H9 (cell line): ENCODE results near the gene PCDHGC5. TPM values are rescaled to one million over a fixed set of nuclear protein-coding genes. Genes with fewer than 3 reads are reported as not detected.
A peak's percentile ranks its signal among the peaks of the same experiment; 100 is the strongest.

Experiments
- DNase-seq: peaks from one replicate; pipeline ENCODE4 v3.0.0-alpha.2; 2017
- H2AFZ ChIP-seq: one replicate; pipeline ENCODE4 v1.6.1; 2013; ENCODE audit warnings: mild to moderate bottlenecking, low read length, control low read depth, moderate library complexity
- H2AK5ac ChIP-seq: 2 replicates; pipeline ENCODE4 v1.6.1; 2013; ENCODE audit warnings: low read length, control low read depth, mixed read lengths; ENCODE audit not compliant: insufficient read length
- H2BK120ac ChIP-seq: one replicate; pipeline ENCODE4 v1.6.1; 2013; ENCODE audit warnings: low read depth, mild to moderate bottlenecking, low read length, control low read depth, inconsistent platforms; ENCODE audit not compliant: poor library complexity, severe bottlenecking
- H2BK12ac ChIP-seq: 2 replicates; pipeline ENCODE4 v1.6.1; 2013; ENCODE audit warnings: low read length, control low read depth, mixed read lengths, low read depth; ENCODE audit not compliant: insufficient read length
- H2BK15ac ChIP-seq: 2 replicates; pipeline ENCODE4 v1.6.1; 2013; ENCODE audit warnings: low read depth, low read length, control low read depth
- H2BK20ac ChIP-seq: one replicate; pipeline ENCODE4 v1.6.1; 2013; ENCODE audit warnings: low read depth, mild to moderate bottlenecking, low read length, control low read depth, inconsistent platforms; ENCODE audit not compliant: poor library complexity, severe bottlenecking
- H2BK5ac ChIP-seq: 2 replicates; pipeline ENCODE4 v1.6.1; 2013; ENCODE audit warnings: low read length, control low read depth, mixed read lengths; ENCODE audit not compliant: insufficient read length
- H3K14ac ChIP-seq: 2 replicates; pipeline ENCODE4 v1.6.1; 2013; ENCODE audit warnings: low read length, control low read depth; ENCODE audit not compliant: insufficient read depth
- H3K18ac ChIP-seq: 2 replicates; pipeline ENCODE4 v1.6.1; 2013; ENCODE audit warnings: low read depth, mild to moderate bottlenecking, mixed read lengths, low read length, control low read depth; ENCODE audit not compliant: insufficient read length
- H3K23ac ChIP-seq: 2 replicates; pipeline ENCODE4 v1.6.1; 2013; ENCODE audit warnings: low read length, control low read depth, mixed read lengths, low read depth; ENCODE audit not compliant: insufficient read length
- H3K23me2 ChIP-seq: 2 replicates; pipeline ENCODE4 v1.6.1; 2013; ENCODE audit warnings: low read depth, mild to moderate bottlenecking, mixed read lengths, low read length, control low read depth; ENCODE audit not compliant: insufficient read length, poor library complexity, severe bottlenecking
- H3K27ac ChIP-seq: 2 replicates; pipeline ENCODE4 v1.5.1; 2013; ENCODE audit warnings: low read length, control low read depth, mixed read lengths, low read depth; ENCODE audit not compliant: insufficient read length
- H3K27me3 ChIP-seq: 2 replicates; pipeline ENCODE4 v1.6.1; 2013; ENCODE audit warnings: low read length, control low read depth, inconsistent platforms; ENCODE audit not compliant: insufficient read depth
- H3K4ac ChIP-seq: 2 replicates; pipeline ENCODE4 v1.6.1; 2013; ENCODE audit warnings: low read depth, mild to moderate bottlenecking, control low read depth, inconsistent platforms, low read length, moderate library complexity
- H3K4me1 ChIP-seq: 2 replicates; pipeline ENCODE4 v1.6.1; 2013; ENCODE audit warnings: low read length, control low read depth, inconsistent platforms; ENCODE audit not compliant: insufficient read depth
- H3K4me2 ChIP-seq: 2 replicates; pipeline ENCODE4 v1.6.1; 2013; ENCODE audit warnings: low read length, control low read depth, mixed read lengths; ENCODE audit not compliant: insufficient read length, insufficient read depth
- H3K56ac ChIP-seq: 2 replicates; pipeline ENCODE4 v1.6.1; 2013; ENCODE audit warnings: low read depth, mild to moderate bottlenecking, mixed read lengths, low read length, control low read depth; ENCODE audit not compliant: insufficient read length
- H3K79me1 ChIP-seq: 2 replicates; pipeline ENCODE4 v1.6.1; 2013; ENCODE audit warnings: low read depth, mild to moderate bottlenecking, moderate library complexity, low read length, control low read depth, inconsistent platforms; ENCODE audit not compliant: insufficient read depth, poor library complexity, severe bottlenecking
- H3K79me2 ChIP-seq: 2 replicates; pipeline ENCODE4 v1.6.1; 2013; ENCODE audit warnings: low read length, control low read depth, inconsistent platforms; ENCODE audit not compliant: insufficient read depth
- H3K9ac ChIP-seq: 2 replicates; pipeline ENCODE4 v1.6.1; 2013; ENCODE audit warnings: low read length, control low read depth, mixed read lengths; ENCODE audit not compliant: insufficient read length; ENCODE audit errors: extremely low read depth
- H3K9me3 ChIP-seq: one replicate; pipeline ENCODE4 v1.6.1; 2013; ENCODE audit warnings: low read depth, low read length, inconsistent platforms; ENCODE audit not compliant: control insufficient read depth
- H3T11ph ChIP-seq: one replicate; pipeline ENCODE4 v1.6.1; 2013; ENCODE audit warnings: mild to moderate bottlenecking, low read length, control low read depth, inconsistent platforms
- H4K20me1 ChIP-seq: one replicate; pipeline ENCODE4 v1.6.1; 2013; ENCODE audit not compliant: control insufficient read depth, insufficient read length, insufficient read depth
- H4K5ac ChIP-seq: 2 replicates; pipeline ENCODE4 v1.6.1; 2013; ENCODE audit warnings: low read depth, mild to moderate bottlenecking, mixed read lengths, low read length, control low read depth; ENCODE audit not compliant: insufficient read length
- H4K8ac ChIP-seq: replicated peaks from 2 replicates; pipeline ENCODE4 v1.6.1; 2013; ENCODE audit warnings: low read length, control low read depth, mixed read lengths, low read depth; ENCODE audit not compliant: insufficient read length
- H4K91ac ChIP-seq: 2 replicates; pipeline ENCODE4 v1.6.1; 2013; ENCODE audit warnings: low read depth, mild to moderate bottlenecking, moderate library complexity, mixed read lengths, low read length, control low read depth; ENCODE audit not compliant: insufficient read length
- H3K27ac Mint-ChIP-seq, 3 experiments: 2 replicates in 2 of 3; 3 replicates in 1 of 3; pipeline ENCODE4 v1.8.0; 2020 to 2021; ENCODE audit warnings: mixed read lengths in 3 of 3, mild to moderate bottlenecking in 1 of 3, moderate library complexity in 1 of 3
- H3K27me3 Mint-ChIP-seq: 2 replicates; pipeline ENCODE4 v1.8.0; 2021; ENCODE audit warnings: low read depth, mild to moderate bottlenecking, moderate library complexity, mixed read lengths
- H3K36me3 Mint-ChIP-seq, 3 experiments: 2 replicates in 2 of 3; 3 replicates in 1 of 3; pipeline ENCODE4 v1.8.0; 2020 to 2021; ENCODE audit warnings: low read depth in 3 of 3, mixed read lengths in 3 of 3; ENCODE audit not compliant: insufficient read depth in 1 of 3
- H3K4me1 Mint-ChIP-seq, 2 experiments: 2 replicates each; pipeline ENCODE4 v1.8.0; 2020; ENCODE audit warnings: mixed read lengths in 2 of 2
- H3K4me3 Mint-ChIP-seq, 2 experiments: 2 replicates in 1 of 2; 3 replicates in 1 of 2; pipeline ENCODE4 v1.8.0; 2020 to 2021; ENCODE audit warnings: mild to moderate bottlenecking in 2 of 2, mixed read lengths in 2 of 2, moderate library complexity in 1 of 2
- H3K9me3 Mint-ChIP-seq, 2 experiments: 2 replicates in 1 of 2; 3 replicates in 1 of 2; pipeline ENCODE4 v1.8.0; 2020; ENCODE audit warnings: mild to moderate bottlenecking in 2 of 2, mixed read lengths in 2 of 2, moderate library complexity in 1 of 2
- CTCF ChIP-seq: fragments of 200-600 bp; sonication (generic); conservative IDR thresholded peaks from 3 replicates; pipeline ENCODE4 v1.8.0; 2021; ENCODE audit warnings: antibody characterized with exemption, mild to moderate bottlenecking
- WGBS: extraction: QIAGEN DNeasy Blood & Tissue Kit; methylation state at CpG from one replicate; pipeline ENCODE4 v1.1.7; 2013; ENCODE audit warnings: missing lambda C conversion rate, low lambda C conversion rate, mixed read lengths; ENCODE audit not compliant: insufficient read length; ENCODE audit errors: extremely low coverage; 5-methylcytosine and 5-hydroxymethylcytosine counted together
- total RNA-seq: library from RNA; stranded (reverse); gene quantifications from 2 replicates; pipeline ENCODE4 v1.2.1, GENCODE V29; 2021

Gene PCDHGC5
- total RNA-seq, 1 experiment from 2014 or later: 0.66 TPM

- H3K27ac ChIP-seq: no peak overlapping the region
- H3K56ac ChIP-seq: no peak overlapping the region
- no peak overlapping the region for H3K23ac ChIP-seq
- no peak overlapping the region for H3K9ac ChIP-seq
- H2BK120ac ChIP-seq: no peak overlapping the region
- no peak overlapping the region for H3K27ac Mint-ChIP-seq
- H2BK20ac ChIP-seq: no peak overlapping the region
- H2AFZ ChIP-seq: no peak overlapping the region
- no peaks in the 10 kb centered on the region for H3K79me2 ChIP-seq
- no peaks in the 10 kb centered on the region for H3K79me1 ChIP-seq
- H2BK12ac ChIP-seq: no peak overlapping the region
- no peak overlapping the region for H2BK15ac ChIP-seq
- peaks cover 19% of the 10 kb centered on the region for H3K4me1 ChIP-seq
- no peak overlapping the region for H4K91ac ChIP-seq
- no peak overlapping the region for H3K4me2 ChIP-seq
- peak; percentile 62 for DNase-seq
- no peaks in the 10 kb centered on the region for H3K9me3 ChIP-seq
- H4K5ac ChIP-seq: no peak overlapping the region
- no peak overlapping the region for H2AK5ac ChIP-seq
- H3K4me1 Mint-ChIP-seq: peaks cover 39% of the 10 kb centered on the region in 2 experiments
- H3K27me3 ChIP-seq: peaks cover 4% of the 10 kb centered on the region; the same call in 1 of the 2 replicates
- no peak for TF ChIP-seq CTCF
- H3K18ac ChIP-seq: peak overlapping the region; percentile 33
- no peak overlapping the region for H3K4me3 Mint-ChIP-seq
- peaks cover 10 to 12% (median 12%) of the 10 kb centered on the region in 3 experiments; a peak in 5 of 7 replicates for H3K36me3 Mint-ChIP-seq
- peaks cover 2% of the 10 kb centered on the region; the same call in 1 of the 2 replicates for H3K27me3 Mint-ChIP-seq
- H3T11ph ChIP-seq: no peak overlapping the region
- peak overlapping the region; percentile 63 for H3K14ac ChIP-seq
- H3K9me3 Mint-ChIP-seq: no peaks in the 10 kb centered on the region
- no peaks in the 10 kb centered on the region for H4K20me1 ChIP-seq
- WGBS: no CpG with 5 or more reads among the region's 68 CpGs
- no peak overlapping the region for H3K4ac ChIP-seq
- H4K8ac ChIP-seq: no peak overlapping the region
- peaks cover 14% of the 10 kb centered on the region for H3K23me2 ChIP-seq
- H2BK5ac ChIP-seq: no peak overlapping the region
Observed at GRCh38 chr5:141492168-141492885, 3.4 kb downstream of the PCDHGC5 start.
